GM19328 (cell line): ENCODE measurements around the gene OGFOD1.

ENCODE experiments used
- ATAC-seq: cut with Tn5 transposase; IDR thresholded peaks from one replicate; pipeline ENCODE4 v1.9.1; 2021; ENCODE audit warnings: mild to moderate bottlenecking, moderate library complexity; ENCODE audit not compliant: unreplicated experiment

Gene OGFOD1

GRCh38 chr16:56519459-56520250 lies 68.3 kb downstream of the OGFOD1 start, which contains the start of gene BBS2:
Gene BBS2, minus strand, starts transcription at chr16:56520024. Its CDS starts 162 bp downstream, at chr16:56519862.
- ATAC-seq: peak; percentile 84

GRCh38 chr16:56520251-56520577 lies 68.9 kb downstream of the OGFOD1 start:
- ATAC-seq: no peak

- no peak for ATAC-seq
These were observed 73.9 kb downstream of the OGFOD1 start for GRCh38 chr16:56525236-56525635.
